ENCODE data around the gene FMN1. TPM values are rescaled to one million over a fixed set of nuclear protein-coding genes. Genes with fewer than 3 reads are reported as not detected.
"Not testable (repeated sequence)": the region's sequence is repeated elsewhere in the genome, so short reads cannot be mapped to it uniquely, and the experiment has no call there.

FMN1 gene
- total and polyA plus RNA-seq, 11 donors = 0.61 to 10.6 (median 3.6) TPM

GRCh38 chr15:32852017-32852416 is 342.5 kb downstream of the FMN1 start:
- H3K4me3 ChIP-seq = no peak overlapping the region
- ATAC-seq = no peak
- 93 to 96% (median 95%) methylated on average over 4 of the region's 4 CpGs for WGBS, 4 donors
- H3K9me3 ChIP-seq = no peaks in the 10 kb centered on the region
- intact Hi-C loops (cut with DNase I) = loop anchor here in 1 of 10 donors (10.0 kb wide), 1 partner anchor 143 kb away; no protein-coding TSS in a partner anchor
- no peak for TF ChIP-seq CTCF (IDR thresholded peaks at IDR 0.05)
- no peak for TF ChIP-seq POLR2A (IDR thresholded peaks at IDR 0.05)
- H3K36me3 ChIP-seq = peaks cover 0 to 9% (median 0%) of the 10 kb centered on the region in 9 donors
- no peak for DNase-seq
- no peak overlapping the region for H3K27ac ChIP-seq
- H3K4me1 ChIP-seq = peaks cover 0 to 9% (median 0%) of the 10 kb centered on the region in 12 donors
- H3K27me3 ChIP-seq = no peaks in the 10 kb centered on the region

- DNase-seq (no peak), ATAC-seq (no peak)
- Histone ChIP-seq H3K27me3 (no peaks in the 10 kb centered on the region), H3K27ac (no peak overlapping the region), H3K4me3 (no peak overlapping the region), H3K9me3 (no peaks in the 10 kb centered on the region), H3K4me1 (peaks cover 0 to 9% (median 0%) of the 10 kb centered on the region in 12 donors), H3K36me3 (peaks cover 0 to 5% (median 0%) of the 10 kb centered on the region in 9 donors)
- intact Hi-C loops (cut with DNase I) = loop anchor here in 1 of 10 donors (10.0 kb wide), 1 partner anchor 143 kb away; no protein-coding TSS in a partner anchor
- TF ChIP-seq CTCF (IDR thresholded peaks at IDR 0.05) = no peak
- TF ChIP-seq POLR2A (IDR thresholded peaks at IDR 0.05) = no peak
- 79 to 82% (median 81%) methylated on average over 5 of the region's 5 CpGs for WGBS, 4 donors
Observed at GRCh38 chr15:32851572-32851971, 342.9 kb downstream of the FMN1 start.

GRCh38 chr15:32849769-32850668 is 344.5 kb downstream of the FMN1 start:
- DNase-seq = no peak
- Histone ChIP-seq H3K4me3 (no peak overlapping the region), H3K9me3 (no peaks in the 10 kb centered on the region), H3K27ac (no peak overlapping the region), H3K27me3 (no peaks in the 10 kb centered on the region), H3K4me1 (peaks cover 0 to 5% (median 0%) of the 10 kb centered on the region in 12 donors), H3K36me3 (no peaks in the 10 kb centered on the region)
- intact Hi-C loops (cut with DNase I) = loop anchor here in 4 of 10 donors (10.0 kb wide), 2 partner anchors 105 to 145 kb away; no protein-coding TSS in a partner anchor
- 86 to 90% (median 86%) methylated on average over 11 of the region's 11 CpGs for WGBS, 4 donors
- no peak for ATAC-seq
- no peak for TF ChIP-seq POLR2A (IDR thresholded peaks at IDR 0.05)
- no peak for TF ChIP-seq CTCF (IDR thresholded peaks at IDR 0.05)

GRCh38 chr15:32846671-32847070 is 347.8 kb downstream of the FMN1 start:
- H3K27me3 ChIP-seq, H3K9me3 ChIP-seq, DNase-seq, H3K36me3 ChIP-seq, H3K4me3 ChIP-seq, ATAC-seq, H3K4me1 ChIP-seq, H3K27ac ChIP-seq: not testable (repeated sequence)
- 80 to 86% (median 84%) methylated on average over 2 of the region's 2 CpGs for whole genome bisulfite sequencing, 4 donors
- intact Hi-C loops (cut with DNase I) = loop anchor here in 3 of 10 donors (10.0 kb wide), 2 partner anchors 108 to 148 kb away; no protein-coding TSS in a partner anchor
